GM19468 (cell line): ENCODE results near the gene GRB10.
"Not testable (repeated sequence)": the region's sequence is repeated elsewhere in the genome, so short reads cannot be mapped to it uniquely, and the experiment has no call there.

Experiments used
- ATAC-seq: cut with Tn5 transposase; IDR thresholded peaks from one replicate; pipeline ENCODE4 v1.9.1; 2021; ENCODE audit warnings: mild to moderate bottlenecking, moderate library complexity, moderate number of reproducible peaks; ENCODE audit not compliant: unreplicated experiment; ENCODE audit errors: extremely low read depth

Gene GRB10

GRCh38 chr7:50595491-50596102 is 187.1 kb downstream of the GRB10 start:
- ATAC-seq, result no peak

- no peak for ATAC-seq
Observed at GRCh38 chr7:50594734-50595485, 187.8 kb downstream of the GRB10 start.

- ATAC-seq, result no peak
Observed at GRCh38 chr7:50594136-50594535, 188.6 kb downstream of the GRB10 start.

DNA sequence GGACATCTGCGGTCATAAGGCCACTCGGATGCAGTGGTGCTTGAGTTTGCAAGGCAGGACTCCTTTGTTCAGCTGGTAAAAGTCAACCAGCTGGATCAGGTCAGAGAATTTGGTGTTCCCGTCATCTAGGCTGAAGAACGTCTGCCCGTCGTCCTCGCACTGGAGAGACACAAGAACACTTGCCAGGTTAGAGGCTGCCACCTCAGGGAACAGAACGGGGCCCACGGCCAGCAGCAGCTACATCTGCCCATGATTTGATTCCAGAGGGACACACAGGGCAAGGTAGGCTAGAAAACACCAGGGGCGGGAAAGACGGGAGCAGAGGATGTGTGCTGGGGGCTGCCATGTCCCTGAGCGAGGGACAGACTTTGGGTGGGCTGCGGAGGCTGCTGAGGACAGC is 189.8 kb downstream of the GRB10 start:
- no peak for ATAC-seq

DNA sequence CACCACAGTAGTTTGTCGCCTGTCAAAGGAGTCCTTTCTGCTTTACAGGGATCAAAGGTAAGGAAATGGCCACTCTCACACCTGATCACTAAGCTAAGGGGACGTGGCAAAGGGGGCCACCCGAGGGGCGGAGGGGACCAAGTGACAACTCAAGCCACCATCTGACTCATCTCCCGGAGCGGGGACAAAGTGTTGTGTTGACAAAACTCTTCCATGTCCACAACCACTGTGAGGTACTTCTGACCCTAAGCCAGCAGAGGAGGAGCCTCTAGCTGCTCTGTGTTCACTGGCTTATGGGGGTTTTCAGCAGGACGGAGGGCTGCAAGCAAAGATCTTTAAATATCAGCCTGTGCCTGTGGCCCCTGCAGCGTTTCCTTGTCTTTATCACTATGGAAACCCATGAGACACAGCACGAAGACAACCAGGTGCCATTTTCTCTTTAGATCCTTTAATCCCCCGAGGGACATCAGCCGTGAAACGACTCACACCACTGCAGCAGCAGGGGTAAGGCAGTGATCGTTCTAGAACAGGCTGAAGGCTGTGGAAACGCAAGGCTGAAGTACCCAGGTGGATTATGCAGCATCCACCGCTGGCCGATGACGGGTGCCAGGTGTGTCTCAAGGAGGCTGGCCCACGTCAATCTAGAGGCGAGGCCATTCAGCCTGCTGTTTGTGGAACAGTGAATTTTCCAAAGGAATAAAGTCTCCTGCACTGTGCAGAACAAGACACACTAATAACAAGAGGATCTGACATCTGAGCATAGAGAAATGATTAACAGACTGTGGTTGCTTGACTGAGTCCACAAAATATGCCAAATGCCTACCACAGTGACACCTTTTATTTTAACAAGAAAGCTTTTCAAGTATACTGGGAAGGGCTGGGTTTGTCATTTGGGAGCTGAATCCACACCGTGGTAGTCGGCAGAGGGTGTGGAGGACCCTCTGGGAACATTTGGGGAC is 190.9 kb downstream of the GRB10 start:
- peak; percentile 59 for ATAC-seq

- no peak for ATAC-seq
Observed at GRCh38 chr7:50591098-50591479, 191.6 kb downstream of the GRB10 start.

- no peak for ATAC-seq
Observed at GRCh38 chr7:50590535-50590934, 192.2 kb downstream of the GRB10 start.

GRCh38 chr7:50589364-50589763 is 193.3 kb downstream of the GRB10 start:
- ATAC-seq, result no peak

- ATAC-seq, result no peak
Observed at GRCh38 chr7:50588937-50589336, 193.8 kb downstream of the GRB10 start.

- no peak for ATAC-seq
Observed at GRCh38 chr7:50587737-50588136, 195.0 kb downstream of the GRB10 start.

- no peak for ATAC-seq
Observed at GRCh38 chr7:50584793-50585408, 197.8 kb downstream of the GRB10 start.

DNA sequence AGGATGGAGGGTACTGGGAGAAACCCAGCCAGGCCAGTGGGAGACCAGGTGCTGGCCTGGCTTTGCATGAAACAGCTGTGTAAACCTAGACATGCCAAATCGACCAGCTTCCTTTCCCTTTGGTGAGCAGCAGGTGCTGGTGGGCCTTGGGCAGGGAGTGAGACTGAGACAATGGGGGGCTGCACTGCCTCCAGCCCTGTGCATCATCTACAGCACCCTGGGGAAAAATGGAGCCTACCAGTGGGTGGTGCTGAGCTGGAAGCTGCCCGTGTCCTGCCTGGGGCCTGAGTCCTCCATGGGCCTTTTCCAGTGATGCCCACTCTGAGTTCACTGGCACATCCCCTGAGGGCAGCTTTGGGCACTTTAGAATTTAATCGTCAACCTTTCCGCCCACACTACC is 198.3 kb downstream of the GRB10 start:
- ATAC-seq, result no peak

GRCh38 chr7:50583295-50583694 is 199.4 kb downstream of the GRB10 start:
- not testable (repeated sequence) for ATAC-seq

DNA sequence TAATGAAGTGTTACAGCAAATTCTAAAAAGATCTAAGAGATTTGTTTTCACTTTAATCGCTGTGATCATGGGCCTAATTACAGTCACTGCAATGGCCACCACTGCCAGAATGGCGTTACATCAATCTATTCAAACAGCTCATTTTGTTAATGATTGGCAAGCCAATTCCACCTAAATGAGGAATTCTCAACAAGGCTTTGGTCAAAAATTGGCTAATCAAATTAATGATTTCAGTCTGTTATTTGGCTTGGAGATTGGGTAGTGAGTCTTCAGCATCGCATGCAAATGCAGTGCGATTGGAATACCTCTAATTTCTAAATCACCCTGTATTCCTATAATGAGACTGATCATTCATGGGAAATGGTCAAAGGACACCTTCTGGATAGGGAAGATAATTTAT is 200.4 kb downstream of the GRB10 start:
- ATAC-seq, result not testable (repeated sequence)

DNA sequence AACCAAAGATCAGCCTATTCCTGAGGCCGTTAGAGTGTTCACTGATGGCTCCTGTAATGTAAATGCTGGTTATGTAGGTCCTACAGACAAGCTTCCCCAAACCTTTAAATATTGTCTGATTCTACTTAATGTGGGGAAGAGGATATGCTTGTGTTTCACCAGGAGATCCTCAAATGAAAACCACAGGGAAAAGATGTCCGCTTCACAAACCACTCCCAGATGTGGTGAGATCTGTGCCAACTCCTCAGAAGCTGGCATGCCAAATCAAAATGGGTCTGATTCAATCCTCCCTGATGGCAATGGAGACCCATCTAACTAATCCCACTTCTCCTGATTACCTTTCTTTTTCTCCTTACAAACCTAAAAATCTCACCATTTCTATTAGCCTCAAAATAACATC is 202.0 kb downstream of the GRB10 start:
- not testable (repeated sequence) for ATAC-seq

DNA sequence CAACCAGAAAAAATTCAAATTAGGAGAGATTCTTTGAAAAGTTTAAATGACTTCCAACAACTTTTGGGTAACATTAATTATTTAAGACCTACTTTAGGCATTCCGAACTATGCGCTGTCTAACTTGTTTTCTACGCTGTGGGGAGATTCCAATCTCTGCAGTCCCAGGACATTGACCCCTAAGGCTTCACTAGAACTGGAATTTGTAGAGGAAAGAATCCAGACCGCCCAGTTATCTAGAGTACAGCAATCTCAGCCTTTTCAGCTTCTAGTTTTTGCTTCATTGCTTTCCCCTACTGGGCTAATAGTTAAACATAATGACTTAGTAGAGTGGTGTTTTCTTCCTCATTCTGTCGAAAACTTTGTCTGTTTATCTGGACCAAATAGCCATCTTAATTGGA is 202.6 kb downstream of the GRB10 start:
- ATAC-seq, result no peak

DNA sequence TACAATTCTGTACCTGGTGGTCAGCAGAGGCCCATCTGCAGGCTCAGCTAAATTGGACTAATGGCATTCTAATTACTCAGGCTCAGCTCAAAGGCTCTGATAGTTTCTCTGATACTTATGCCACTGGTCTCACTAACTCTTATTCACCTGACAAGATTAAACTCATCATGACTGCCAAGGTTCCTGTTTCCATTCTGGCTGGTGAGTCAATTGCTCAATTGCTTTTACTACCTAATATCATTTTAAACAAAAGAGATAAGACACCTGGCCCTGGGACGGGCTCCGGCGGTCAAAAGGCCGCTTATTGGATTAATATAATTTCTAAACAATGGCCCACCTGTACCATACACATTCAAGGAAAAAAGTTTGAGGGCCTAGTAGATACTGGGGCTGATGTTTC is 204.6 kb downstream of the GRB10 start:
- not testable (repeated sequence) for ATAC-seq

DNA sequence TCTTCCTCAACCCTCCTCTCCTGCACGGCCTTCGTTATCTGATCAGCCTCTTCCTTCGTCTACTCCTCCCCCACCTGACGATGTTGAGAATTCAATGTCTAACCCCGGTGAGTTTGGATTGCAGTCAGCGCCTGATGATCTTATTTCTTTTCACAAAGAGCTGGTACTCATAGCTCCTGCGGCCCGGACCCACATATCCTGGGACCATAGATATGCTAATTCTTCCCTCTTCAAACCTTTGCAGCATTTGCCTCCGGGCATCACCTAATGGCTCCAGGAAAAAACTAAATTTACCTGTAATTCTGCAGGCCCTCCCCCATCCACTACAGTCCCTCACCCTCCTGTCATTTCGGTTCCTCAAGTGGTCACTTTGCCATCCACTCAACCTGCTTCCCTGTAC is 205.1 kb downstream of the GRB10 start:
- no peak for ATAC-seq

DNA sequence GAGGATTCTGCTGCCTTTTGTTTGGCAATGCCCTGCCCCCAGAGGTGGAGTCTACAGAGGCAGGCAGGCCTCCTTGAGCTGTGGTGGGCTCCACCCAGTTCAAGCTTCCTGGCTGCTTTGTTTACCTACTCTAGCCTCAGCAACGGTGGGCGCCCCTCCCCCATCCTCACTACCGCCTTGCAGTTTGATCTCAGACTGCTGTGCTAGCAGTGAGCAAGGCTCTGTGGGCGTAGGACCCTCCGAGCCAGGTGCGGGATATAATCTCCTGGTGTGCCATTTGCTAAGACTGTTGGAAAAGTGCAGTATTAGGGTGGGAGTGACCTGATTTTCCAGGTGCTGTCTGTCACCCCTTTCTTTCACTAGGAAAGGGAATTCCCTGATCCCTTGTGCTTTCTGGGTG is 206.3 kb downstream of the GRB10 start:
- not testable (repeated sequence) for ATAC-seq

- ATAC-seq, result no peak
Observed at GRCh38 chr7:50567715-50568261, 214.9 kb downstream of the GRB10 start.
